Measurements from ENCODE around the gene CD19. TPM values are rescaled to one million over a fixed set of nuclear protein-coding genes. Genes with fewer than 3 reads are reported as not detected.
A peak's percentile ranks its signal among the peaks of the same experiment; 100 is the strongest.

CD19 gene
- total RNA-seq, 1 experiment from 2014 or later = not detected

- POLR2A ChIA-PET = no interaction called here
Observed at GRCh38 chr16:28936784-28937155, 5.0 kb downstream of the CD19 start.

GRCh38 chr16:28937222-28937876, 5.6 kb downstream of the CD19 start:
- Histone ChIP-seq H3K27ac (ENCODE audit: low read length) (no peak overlapping the region), H3K36me3 (ENCODE audit: control insufficient read depth, insufficient read depth, low read length) (no peaks in the 10 kb centered on the region), H3K4me3 (ENCODE audit: low read depth in 2 of 2, low read length in 2 of 2) (no peak overlapping the region), H3K9me3 (ENCODE audit: control insufficient read depth, insufficient read depth, low read depth, low read length) (no peaks in the 10 kb centered on the region), H3K27me3 (ENCODE audit: control insufficient read depth, insufficient read depth, low read length) (no peaks in the 10 kb centered on the region), H3K4me1 (ENCODE audit: control insufficient read depth, insufficient read depth, low read length) (no peaks in the 10 kb centered on the region)
- TF ChIP-seq CTCF (IDR thresholded peaks at IDR 0.05) = no peak
- TF ChIP-seq POLR2AphosphoS5 (IDR thresholded peaks at IDR 0.05; ENCODE audit: low read depth, low read length) = no peak
- no peak for TF ChIP-seq REST (IDR thresholded peaks at IDR 0.05; ENCODE audit: insufficient read depth in 1 of 2, low read depth in 2 of 2, low read length in 1 of 2)
- TF ChIP-seq TCF7L2 (IDR thresholded peaks at IDR 0.05; ENCODE audit: low read depth, low read length) = no peak
- TF ChIP-seq SIN3A (IDR thresholded peaks at IDR 0.05; ENCODE audit: borderline replicate concordance, insufficient read depth, low read depth, low read length) = no peak
- BruUV-seq (replicated peaks) = no TSS peak
- in situ Hi-C loops (cut with HindIII; ENCODE audit: low pct_unique_long_range_greater_than_20kb, low sequenced_read_pairs) (no loop called here), intact Hi-C loops (cut with micrococcal nuclease; ENCODE audit: unreplicated experiment) (no loop called here)
- POLR2A ChIA-PET = no interaction called here
- CTCF ChIA-PET = no interaction called here
- DNase-seq (ENCODE audit: low read depth, low spot score) = no peak
- peak; percentile 22; the same call in 1 of the 2 replicates for ATAC-seq

More at GRCh38 chr16:28936784-28937155, 5.0 kb downstream of the CD19 start:
- Histone ChIP-seq H3K9me3 (ENCODE audit: control insufficient read depth, insufficient read depth, low read depth, low read length) (no peaks in the 10 kb centered on the region), H3K36me3 (ENCODE audit: control insufficient read depth, insufficient read depth, low read length) (no peaks in the 10 kb centered on the region), H3K4me3 (ENCODE audit: low read depth in 2 of 2, low read length in 2 of 2) (no peak overlapping the region), H3K4me1 (ENCODE audit: control insufficient read depth, insufficient read depth, low read length) (no peaks in the 10 kb centered on the region), H3K27ac (ENCODE audit: low read length) (no peak overlapping the region), H3K27me3 (ENCODE audit: control insufficient read depth, insufficient read depth, low read length) (no peaks in the 10 kb centered on the region)
- CTCF ChIA-PET = interaction anchor here (0.6 to 1.0 kb wide), 3 partner anchors 8 to 61 kb away, joined by 3 to 6 read pairs (median 3); no protein-coding TSS in a partner anchor
- ATAC-seq (no peak), DNase-seq (ENCODE audit: low read depth, low spot score) (no peak)
- in situ Hi-C loops (cut with HindIII; ENCODE audit: low pct_unique_long_range_greater_than_20kb, low sequenced_read_pairs) = no loop called here
- TF ChIP-seq SIN3A (IDR thresholded peaks at IDR 0.05; ENCODE audit: borderline replicate concordance, insufficient read depth, low read depth, low read length) (no peak), REST (IDR thresholded peaks at IDR 0.05; ENCODE audit: insufficient read depth in 1 of 2, low read depth in 2 of 2, low read length in 1 of 2) (no peak), CTCF (IDR thresholded peaks at IDR 0.05) (no peak), POLR2AphosphoS5 (IDR thresholded peaks at IDR 0.05; ENCODE audit: low read depth, low read length) (no peak), TCF7L2 (IDR thresholded peaks at IDR 0.05; ENCODE audit: low read depth, low read length) (no peak)
- intact Hi-C loops (cut with micrococcal nuclease; ENCODE audit: unreplicated experiment) = no loop called here
- no TSS peak for BruUV-seq (replicated peaks)
